CD14-positive monocyte (primary cell): ENCODE data around the gene MAST2. TPM values are rescaled to one million over a fixed set of nuclear protein-coding genes. Genes with fewer than 3 reads are reported as not detected.
"Not testable (repeated sequence)": the region's sequence is repeated elsewhere in the genome, so short reads cannot be mapped to it uniquely, and the experiment has no call there.

ENCODE experiments used
- DNase-seq, 3 donors: peaks; one replicate each; pipeline ENCODE4 v3.0.0-alpha.2; 2011 to 2022
- H2AFZ ChIP-seq: 2 replicates; pipeline ENCODE4 v1.6.0; 2012; ENCODE audit warnings: mild to moderate bottlenecking, low read depth, low read length, inconsistent platforms; ENCODE audit not compliant: insufficient read depth, poor library complexity, severe bottlenecking
- H3K27ac ChIP-seq, 2 donors: 1 replicate in 1 of 2; 2 replicates in 1 of 2; pipeline ENCODE4 v1.5.1; 2012 to 2013; ENCODE audit warnings: low read length in 2 of 2, control low read depth in 1 of 2, inconsistent platforms in 1 of 2, low read depth in 1 of 2, mild to moderate bottlenecking in 1 of 2
- H3K27me3 ChIP-seq, 2 donors: one replicate each; pipeline versions ENCODE4 v1.6.0 to v1.6.1; 2011 to 2013; ENCODE audit warnings: low read length in 2 of 2; ENCODE audit not compliant: control insufficient read depth in 2 of 2, insufficient read depth in 2 of 2
- H3K36me3 ChIP-seq, 2 donors: replicated peaks in 1 of 2; 1 replicate in 1 of 2; 2 replicates in 1 of 2; pipeline versions ENCODE4 v1.5.1 to v1.6.1; 2012 to 2013; ENCODE audit warnings: low read length in 2 of 2, control low read depth in 1 of 2, inconsistent platforms in 1 of 2, mild to moderate bottlenecking in 1 of 2; ENCODE audit not compliant: insufficient read depth in 2 of 2, control insufficient read depth in 1 of 2
- H3K4me1 ChIP-seq, 2 donors: 1 replicate in 1 of 2; 2 replicates in 1 of 2; pipeline versions ENCODE4 v1.5.1 to v1.6.1; 2012 to 2013; ENCODE audit warnings: low read length in 2 of 2, control low read depth in 1 of 2, inconsistent platforms in 1 of 2, mild to moderate bottlenecking in 1 of 2, moderate library complexity in 1 of 2; ENCODE audit not compliant: insufficient read depth in 2 of 2, control insufficient read depth in 1 of 2
- H3K4me2 ChIP-seq: replicated peaks from 2 replicates; pipeline ENCODE3; 2012; ENCODE audit warnings: low read length, moderate library complexity, mild to moderate bottlenecking; ENCODE audit not compliant: poor library complexity, severe bottlenecking; ENCODE audit errors: extremely low read depth
- H3K4me3 ChIP-seq, 3 experiments: fragments of 200-600 bp in 1 of 3; sonication (generic) in 1 of 3; replicated peaks in 1 of 3; 1 replicate in 2 of 3; 2 replicates in 1 of 3; pipeline ENCODE4 v1.5.1; 2011 to 2013; ENCODE audit warnings: low read length in 3 of 3, mild to moderate bottlenecking in 3 of 3, control low read depth in 2 of 3, low read depth in 2 of 3, inconsistent platforms in 1 of 3, moderate library complexity in 1 of 3
- H3K79me2 ChIP-seq: 2 replicates; pipeline ENCODE4 v1.6.0; 2012; ENCODE audit warnings: mild to moderate bottlenecking, control low read depth, inconsistent platforms, low read length, moderate library complexity; ENCODE audit not compliant: insufficient read depth
- H3K9ac ChIP-seq: 2 replicates; pipeline ENCODE4 v1.6.0; 2017; ENCODE audit warnings: low read length, mild to moderate bottlenecking; ENCODE audit not compliant: insufficient read depth, poor library complexity, severe bottlenecking
- H3K9me3 ChIP-seq, 2 donors: replicated peaks in 1 of 2; 1 replicate in 1 of 2; 2 replicates in 1 of 2; pipeline versions ENCODE4 v1.5.1 to v1.6.1; 2012 to 2013; ENCODE audit warnings: low read length in 2 of 2, control low read depth in 1 of 2; ENCODE audit not compliant: control insufficient read depth in 1 of 2, insufficient read depth in 1 of 2
- H4K20me1 ChIP-seq: 2 replicates; pipeline ENCODE4 v1.6.0; 2012; ENCODE audit warnings: mild to moderate bottlenecking, low read length, control low read depth, moderate library complexity; ENCODE audit not compliant: insufficient read depth
- H3K27ac Mint-ChIP-seq, 7 donors: one replicate each; pipeline ENCODE4 v1.8.0; 2020; ENCODE audit warnings: mild to moderate bottlenecking in 7 of 7, mixed read lengths in 7 of 7, moderate library complexity in 6 of 7, inconsistent platforms in 2 of 7
- H3K27me3 Mint-ChIP-seq, 3 donors: one replicate each; pipeline ENCODE4 v1.8.0; 2021 to 2022; ENCODE audit warnings: low read depth in 3 of 3, mild to moderate bottlenecking in 3 of 3, mixed read lengths in 3 of 3, moderate library complexity in 3 of 3, inconsistent platforms in 1 of 3
- H3K36me3 Mint-ChIP-seq, 2 donors: one replicate each; pipeline ENCODE4 v1.8.0; 2020; ENCODE audit warnings: mixed read lengths in 2 of 2, inconsistent platforms in 1 of 2, mild to moderate bottlenecking in 1 of 2
- H3K4me1 Mint-ChIP-seq: one replicate; pipeline ENCODE4 v1.8.0; 2020; ENCODE audit warnings: mild to moderate bottlenecking, mixed read lengths
- H3K4me3 Mint-ChIP-seq, 2 donors: one replicate each; pipeline ENCODE4 v1.8.0; 2020; ENCODE audit warnings: mild to moderate bottlenecking in 2 of 2, mixed read lengths in 2 of 2, moderate library complexity in 1 of 2
- H3K9me3 Mint-ChIP-seq, 7 donors: one replicate each; pipeline ENCODE4 v1.8.0; 2020 to 2022; ENCODE audit warnings: mixed read lengths in 7 of 7, mild to moderate bottlenecking in 6 of 7, moderate library complexity in 6 of 7, inconsistent platforms in 2 of 7
- whole genome bisulfite sequencing: methylation state at CpG from one replicate; pipeline ENCODE4 v1.1.5; 2013; ENCODE audit warnings: missing lambda C conversion rate; ENCODE audit not compliant: insufficient coverage; 5-methylcytosine and 5-hydroxymethylcytosine counted together
- intact Hi-C, 2 donors: fragments of 100-400 bp; cut with micrococcal nuclease; formaldehyde crosslinking; loops; one replicate each; pipeline versions ENCODE4 v1.15.0 to v1.15.1; 2023
- polyA plus RNA-seq, 3 donors: library from polyadenylated mRNA; depleted of rRNA in 1 of 3; unstranded in 2 of 3; stranded (reverse) in 1 of 3; fragments of 300-500 nt in 2 of 3; fragments of >200 nt in 1 of 3; fragmentation: Illumina TruSeq in 2 of 3; gene quantifications; 1 replicate in 2 of 3; 2 replicates in 1 of 3; pipeline ENCODE4 v1.2.3, GENCODE V29; 2012 to 2021
- TF ChIP-seq, protein P1 (sequence below): fragments of 200-600 bp; IDR thresholded peaks from one replicate; pipeline ENCODE4 v1.8.0; 2022; ENCODE audit warnings: antibody characterized with exemption, mild to moderate bottlenecking

MAST2 gene
- polyA plus RNA-seq, 3 donors: 1.0 to 7.2 (median 2.5) TPM

DNA sequence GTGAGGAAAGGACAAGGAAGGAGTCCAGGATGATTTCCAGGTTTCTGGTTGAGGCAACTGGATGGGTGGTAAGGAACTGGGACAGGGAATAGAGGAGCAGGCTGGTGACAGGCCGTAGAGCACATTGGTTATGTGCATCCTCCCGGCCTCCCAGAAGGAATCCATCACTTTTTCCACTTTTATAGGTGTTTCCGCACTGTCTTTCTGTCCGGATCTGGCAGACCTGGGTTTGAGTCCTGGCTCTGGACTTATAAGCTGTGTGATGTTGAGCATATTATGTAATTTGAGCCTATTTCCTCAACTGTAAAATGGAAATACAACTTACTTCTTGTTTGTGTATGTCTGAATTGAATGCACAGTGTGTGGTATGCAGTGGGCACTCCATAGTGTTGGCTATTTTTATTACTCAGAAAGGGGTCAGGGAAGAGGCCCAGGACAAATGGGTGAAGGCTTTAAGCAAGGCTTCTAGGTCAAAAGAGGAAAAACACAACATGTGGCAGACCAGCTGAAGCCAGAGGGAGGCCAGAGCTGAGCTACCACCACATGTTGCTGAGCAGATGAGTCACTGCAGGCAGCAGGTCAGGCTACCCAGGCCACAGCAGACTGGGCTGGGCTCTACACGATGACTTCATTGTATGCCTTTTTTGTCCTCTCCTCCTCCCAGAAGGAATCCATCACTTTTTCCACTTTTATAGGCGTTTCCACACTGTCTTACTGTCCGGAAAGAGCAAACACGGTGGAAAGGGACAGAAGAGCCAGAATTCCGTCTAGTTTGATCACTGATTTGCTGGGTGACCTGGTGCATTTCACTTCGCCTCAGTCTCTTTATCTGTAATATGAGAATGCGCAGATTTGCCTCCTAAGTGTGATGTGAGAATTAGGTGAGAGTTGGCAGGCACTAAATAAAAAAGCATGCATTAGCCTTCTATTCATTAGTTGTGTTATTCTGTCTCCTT is 791 bp upstream of the MAST2 start:
- DNase-seq: peak; percentile 84 to 91 (median 89)
- peak overlapping the region; percentile 90 to 92 for H3K4me3 Mint-ChIP-seq

GRCh38 chr1:45803781-45804668 is 613 bp downstream of the MAST2 start:
- H3K27me3 Mint-ChIP-seq, H3K9me3 ChIP-seq, H3K36me3 ChIP-seq, H3K9me3 Mint-ChIP-seq, H3K27me3 ChIP-seq, H4K20me1 ChIP-seq: not testable (repeated sequence)
- DNase-seq: peak in 2 of 3 donors; percentile 13 to 36
- peak overlapping the region; percentile 90 to 97 for H3K4me3 Mint-ChIP-seq
- Histone ChIP-seq H2AFZ (peak overlapping the region; percentile 86), H3K79me2 (peaks cover 15% of the 10 kb centered on the region), H3K4me2 (peak overlapping the region; percentile 90), H3K9ac (peak overlapping the region; percentile 66), H3K4me1 (peaks cover 23 to 32% of the 10 kb centered on the region in 2 donors), H3K4me3 (peak overlapping the region; percentile 46 to 81 (median 53)), H3K27ac (peak overlapping the region in 1 of 2 donors; percentile 46)
- intact Hi-C loops: loop anchor here (2.0 to 5.0 kb wide), 3 partner anchors 52 to 117 kb away; partner anchors contain the start of genes IPP (in 2 of the 2), GPBP1L1 (in 1 of the 2) and TMEM69 (in 1 of the 2)
- peaks cover 32% of the 10 kb centered on the region for H3K4me1 Mint-ChIP-seq
- H3K27ac Mint-ChIP-seq: peak overlapping the region in 6 of 7 donors; percentile 6 to 89 (median 78)
- peaks cover 6 to 20% of the 10 kb centered on the region in 2 donors for H3K36me3 Mint-ChIP-seq
- WGBS: under 1% methylated on average over 23 of the region's 60 CpGs

More for the DNA sequence above, 791 bp upstream of the MAST2 start:
- Histone ChIP-seq H3K27ac (peak overlapping the region; percentile 35 to 70), H3K9me3 (no peaks in the 10 kb centered on the region), H3K4me2 (peak overlapping the region; percentile 90), H3K79me2 (peaks cover 15% of the 10 kb centered on the region), H3K9ac (peak overlapping the region; percentile 1), H4K20me1 (no peaks in the 10 kb centered on the region), H3K27me3 (peaks cover 0 to 2% of the 10 kb centered on the region in 2 donors), H3K4me3 (peak overlapping the region; percentile 34 to 81 (median 50)), H2AFZ (peak overlapping the region; percentile 86), H3K4me1 (peaks cover 23 to 32% of the 10 kb centered on the region in 2 donors), H3K36me3 (peaks cover 0 to 5% of the 10 kb centered on the region in 2 donors)
- H3K36me3 Mint-ChIP-seq: peaks cover 5 to 11% of the 10 kb centered on the region in 2 donors
- WGBS: 47% methylated on average over 3 of the region's 11 CpGs
- peaks cover 0 to 3% (median 0%) of the 10 kb centered on the region in 3 donors for H3K27me3 Mint-ChIP-seq
- peak overlapping the region; percentile 89 to 98 (median 97) for H3K27ac Mint-ChIP-seq
- H3K4me1 Mint-ChIP-seq: peaks cover 32% of the 10 kb centered on the region
- H3K9me3 Mint-ChIP-seq: peaks cover 0 to 1% (median 0%) of the 10 kb centered on the region in 7 donors
- intact Hi-C loops: loop anchor here (2.0 to 5.0 kb wide), 3 partner anchors 50 to 115 kb away; partner anchors contain the start of genes IPP (in 2 of the 2), GPBP1L1 (in 1 of the 2) and TMEM69 (in 1 of the 2)
- TF ChIP-seq, protein P1, sequence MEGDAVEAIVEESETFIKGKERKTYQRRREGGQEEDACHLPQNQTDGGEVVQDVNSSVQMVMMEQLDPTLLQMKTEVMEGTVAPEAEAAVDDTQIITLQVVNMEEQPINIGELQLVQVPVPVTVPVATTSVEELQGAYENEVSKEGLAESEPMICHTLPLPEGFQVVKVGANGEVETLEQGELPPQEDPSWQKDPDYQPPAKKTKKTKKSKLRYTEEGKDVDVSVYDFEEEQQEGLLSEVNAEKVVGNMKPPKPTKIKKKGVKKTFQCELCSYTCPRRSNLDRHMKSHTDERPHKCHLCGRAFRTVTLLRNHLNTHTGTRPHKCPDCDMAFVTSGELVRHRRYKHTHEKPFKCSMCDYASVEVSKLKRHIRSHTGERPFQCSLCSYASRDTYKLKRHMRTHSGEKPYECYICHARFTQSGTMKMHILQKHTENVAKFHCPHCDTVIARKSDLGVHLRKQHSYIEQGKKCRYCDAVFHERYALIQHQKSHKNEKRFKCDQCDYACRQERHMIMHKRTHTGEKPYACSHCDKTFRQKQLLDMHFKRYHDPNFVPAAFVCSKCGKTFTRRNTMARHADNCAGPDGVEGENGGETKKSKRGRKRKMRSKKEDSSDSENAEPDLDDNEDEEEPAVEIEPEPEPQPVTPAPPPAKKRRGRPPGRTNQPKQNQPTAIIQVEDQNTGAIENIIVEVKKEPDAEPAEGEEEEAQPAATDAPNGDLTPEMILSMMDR: no peak
